ENCODE results near the gene GRIN3B. TPM values are rescaled to one million over a fixed set of nuclear protein-coding genes. Genes with fewer than 3 reads are reported as not detected.
A peak's percentile ranks its signal among the peaks of the same experiment; 100 is the strongest.

GRIN3B gene
- total RNA-seq, 3 donors from 2014 or later, result 2.6 TPM; not detected in 2

DNA sequence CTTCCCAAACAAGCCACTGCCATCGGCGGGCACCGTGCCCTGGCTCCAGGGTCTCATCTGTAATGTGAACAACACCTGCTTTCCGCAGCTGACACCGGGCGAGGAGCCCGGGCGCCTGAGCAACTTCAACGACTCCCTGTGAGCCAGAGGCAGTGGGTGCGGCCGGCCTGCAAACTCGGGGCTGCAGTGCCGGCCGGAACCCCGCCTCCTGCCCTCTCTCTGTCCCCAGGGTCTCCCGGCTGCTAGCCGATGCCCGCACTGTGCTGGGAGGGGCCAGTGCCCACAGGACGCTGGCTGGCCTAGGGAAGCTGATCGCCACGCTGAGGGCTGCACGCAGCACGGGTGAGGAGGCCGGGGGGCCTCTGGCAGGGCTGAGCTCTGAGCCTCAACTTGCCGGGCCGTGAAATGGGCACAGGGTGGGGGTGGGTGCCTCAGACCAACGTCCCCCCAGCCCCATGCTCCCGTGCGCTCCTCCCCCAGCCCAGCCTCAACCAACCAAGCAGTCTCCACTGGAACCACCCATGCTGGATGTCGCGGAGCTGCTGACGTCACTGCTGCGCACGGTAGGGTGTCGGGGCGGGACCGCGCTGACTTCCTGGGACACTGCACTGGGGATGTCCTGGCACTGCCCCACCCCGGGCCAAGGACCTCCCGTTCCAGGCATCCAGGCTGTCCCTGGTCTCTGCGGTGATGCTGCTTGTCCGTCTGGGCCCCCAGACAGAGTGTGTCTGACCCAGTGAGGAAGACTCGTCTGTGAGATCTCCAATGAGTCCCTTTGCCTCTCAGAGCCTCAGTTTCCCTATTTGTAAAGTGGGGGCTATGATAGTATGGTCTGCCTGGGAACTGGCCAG lies 41.8 kb downstream of the GRIN3B start:
- no peak for DNase-seq (ENCODE audit: low spot score in 2 of 2)
- intact Hi-C loops (cut with DNase I; ENCODE audit: low total_unique reads), result no loop called here
- Histone ChIP-seq H3K27ac (peak overlapping the region in 1 of 2 donors; percentile 61), H3K27me3 (no peaks in the 10 kb centered on the region), H3K4me1 (peaks cover 0 to 13% of the 10 kb centered on the region in 2 donors), H3K36me3 (no peaks in the 10 kb centered on the region), H3K9me3 (no peaks in the 10 kb centered on the region), H3K4me3 (peak overlapping the region in 1 of 3 donors; percentile 63)
- no peak for TF ChIP-seq POLR2AphosphoS5 (IDR thresholded peaks at IDR 0.05)
- no peak for TF ChIP-seq CTCF (IDR thresholded peaks at IDR 0.05)
- no peak for TF ChIP-seq POLR2A (IDR thresholded peaks at IDR 0.05)

GRCh38 chr19:1042689-1043511 lies 42.7 kb downstream of the GRIN3B start:
- intact Hi-C loops (cut with DNase I; ENCODE audit: low total_unique reads), result no loop called here
- Histone ChIP-seq H3K4me1 (peaks cover 0 to 13% of the 10 kb centered on the region in 2 donors), H3K27ac (peak overlapping the region in 1 of 2 donors; percentile 61)

GRCh38 chr19:1045247-1045603 lies 45.0 kb downstream of the GRIN3B start:
- intact Hi-C loops (cut with DNase I; ENCODE audit: low total_unique reads), result no loop called here
- Histone ChIP-seq H3K27me3 (no peaks in the 10 kb centered on the region), H3K36me3 (no peaks in the 10 kb centered on the region), H3K9me3 (no peaks in the 10 kb centered on the region), H3K4me1 (peaks cover 0 to 6% of the 10 kb centered on the region in 2 donors), H3K27ac (no peak overlapping the region), H3K4me3 (no peak overlapping the region)
- no peak for DNase-seq (ENCODE audit: low spot score in 2 of 2)
- TF ChIP-seq POLR2A (IDR thresholded peaks at IDR 0.05) (no peak), POLR2AphosphoS5 (IDR thresholded peaks at IDR 0.05) (no peak), CTCF (IDR thresholded peaks at IDR 0.05) (no peak)

More at GRCh38 chr19:1042689-1043511, 42.7 kb downstream of the GRIN3B start:
- no peak for TF ChIP-seq POLR2AphosphoS5 (IDR thresholded peaks at IDR 0.05)
- TF ChIP-seq POLR2A (IDR thresholded peaks at IDR 0.05), result no peak
- no peak for TF ChIP-seq CTCF (IDR thresholded peaks at IDR 0.05)
- no peaks in the 10 kb centered on the region for H3K9me3 ChIP-seq
- H3K36me3 ChIP-seq, result no peaks in the 10 kb centered on the region
- peak overlapping the region in 1 of 3 donors; percentile 63 for H3K4me3 ChIP-seq
- no peaks in the 10 kb centered on the region for H3K27me3 ChIP-seq
- DNase-seq (ENCODE audit: low spot score in 2 of 2), result no peak

- Histone ChIP-seq H3K36me3 (no peaks in the 10 kb centered on the region), H3K27ac (no peak overlapping the region), H3K9me3 (no peaks in the 10 kb centered on the region), H3K27me3 (no peaks in the 10 kb centered on the region), H3K4me3 (no peak overlapping the region), H3K4me1 (peaks cover 0 to 6% of the 10 kb centered on the region in 2 donors)
- intact Hi-C loops (cut with DNase I; ENCODE audit: low total_unique reads), result no loop called here
- TF ChIP-seq POLR2A (IDR thresholded peaks at IDR 0.05) (no peak), CTCF (IDR thresholded peaks at IDR 0.05) (no peak), POLR2AphosphoS5 (IDR thresholded peaks at IDR 0.05) (no peak)
- DNase-seq (ENCODE audit: low spot score in 2 of 2), result no peak
These were observed 46.0 kb downstream of the GRIN3B start for GRCh38 chr19:1046117-1046626.

Measured in breast epithelium (tissue), 4 donors.